Duodenal mucosa (tissue), 2 donors: Measurements from ENCODE around the gene ZKSCAN4.

ENCODE experiments used
- H3K27ac ChIP-seq: one replicate; pipeline ENCODE4 v1.7.0; 2013; ENCODE audit warnings: low read depth, low read length
- H3K27me3 ChIP-seq, 2 donors: one replicate each; pipeline ENCODE4 v1.7.0; 2013; ENCODE audit warnings: low read length in 2 of 2, control low read depth in 1 of 2; ENCODE audit not compliant: insufficient read depth in 2 of 2, control insufficient read depth in 1 of 2
- H3K36me3 ChIP-seq, 2 donors: one replicate each; pipeline ENCODE4 v1.7.0; 2013; ENCODE audit warnings: low read length in 2 of 2, control low read depth in 1 of 2; ENCODE audit not compliant: insufficient read depth in 2 of 2, control insufficient read depth in 1 of 2
- H3K4me1 ChIP-seq, 2 donors: one replicate each; pipeline ENCODE4 v1.7.0; 2013; ENCODE audit warnings: low read length in 2 of 2, control low read depth in 1 of 2; ENCODE audit not compliant: insufficient read depth in 2 of 2, control insufficient read depth in 1 of 2
- H3K4me3 ChIP-seq, 2 donors: one replicate each; pipeline ENCODE4 v1.7.0; 2013; ENCODE audit warnings: low read length in 2 of 2, low read depth in 1 of 2
- H3K9ac ChIP-seq, 2 donors: one replicate each; pipeline ENCODE4 v1.7.0; 2013; ENCODE audit warnings: low read length in 2 of 2, low read depth in 1 of 2
- H3K9me3 ChIP-seq, 2 donors: one replicate each; pipeline ENCODE4 v1.7.0; 2013; ENCODE audit warnings: low read length in 2 of 2, control low read depth in 1 of 2; ENCODE audit not compliant: control insufficient read depth in 1 of 2

Gene ZKSCAN4

DNA sequence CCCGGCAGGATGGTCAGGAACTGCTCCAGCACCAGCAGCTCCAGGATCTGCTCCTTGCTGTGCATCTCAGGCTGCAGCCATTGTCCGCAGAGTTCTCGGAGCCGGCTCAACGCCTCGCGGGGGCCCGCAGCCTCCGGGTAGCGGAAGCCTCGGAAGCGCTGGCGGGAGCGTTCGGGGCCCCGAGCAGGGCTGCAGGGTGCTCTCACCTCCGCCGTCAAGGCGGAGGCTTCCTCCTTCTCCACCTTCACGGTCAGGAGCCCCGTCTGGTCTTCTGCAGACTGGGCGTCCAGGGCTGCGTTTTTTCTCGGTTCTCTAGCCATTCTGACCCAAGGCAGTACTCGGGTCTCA lies 434 bp downstream of the ZKSCAN4 start:
- peak overlapping the region; percentile 69 to 77 for H3K9ac ChIP-seq
- peak overlapping the region; percentile 99 to 100 for H3K4me3 ChIP-seq
- H3K27ac ChIP-seq = no peak overlapping the region
- peaks cover 7 to 17% of the 10 kb centered on the region in 2 donors for H3K4me1 ChIP-seq
- H3K9me3 ChIP-seq = no peaks in the 10 kb centered on the region
- no peaks in the 10 kb centered on the region for H3K27me3 ChIP-seq
- peaks cover 0 to 14% of the 10 kb centered on the region in 2 donors for H3K36me3 ChIP-seq

DNA sequence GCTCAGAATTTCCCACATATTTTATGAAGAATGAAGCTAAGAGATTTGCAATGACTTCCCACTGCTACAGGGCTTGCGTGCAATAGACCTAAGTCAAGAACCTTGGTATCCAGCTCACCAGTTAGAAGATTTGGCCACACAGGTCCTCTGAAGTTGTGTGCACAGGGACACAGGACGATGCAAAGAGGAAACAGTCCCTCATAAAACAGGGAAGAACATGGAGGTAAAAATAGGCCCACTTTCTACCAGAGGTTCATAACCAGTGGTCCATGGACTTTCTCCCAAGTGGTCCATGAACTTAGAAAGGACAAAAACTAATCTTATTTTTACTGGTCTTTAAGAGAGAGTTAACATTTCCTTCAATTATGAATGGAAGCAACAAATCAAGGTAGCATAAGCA lies 1.3 kb downstream of the ZKSCAN4 start:
- H3K36me3 ChIP-seq = peaks cover 2 to 23% of the 10 kb centered on the region in 2 donors
- H3K27me3 ChIP-seq = no peaks in the 10 kb centered on the region
- no peaks in the 10 kb centered on the region for H3K9me3 ChIP-seq
- H3K4me1 ChIP-seq = peaks cover 7 to 17% of the 10 kb centered on the region in 2 donors
- no peak overlapping the region for H3K9ac ChIP-seq
- H3K4me3 ChIP-seq = peak overlapping the region; percentile 99 to 100
- H3K27ac ChIP-seq = no peak overlapping the region

DNA sequence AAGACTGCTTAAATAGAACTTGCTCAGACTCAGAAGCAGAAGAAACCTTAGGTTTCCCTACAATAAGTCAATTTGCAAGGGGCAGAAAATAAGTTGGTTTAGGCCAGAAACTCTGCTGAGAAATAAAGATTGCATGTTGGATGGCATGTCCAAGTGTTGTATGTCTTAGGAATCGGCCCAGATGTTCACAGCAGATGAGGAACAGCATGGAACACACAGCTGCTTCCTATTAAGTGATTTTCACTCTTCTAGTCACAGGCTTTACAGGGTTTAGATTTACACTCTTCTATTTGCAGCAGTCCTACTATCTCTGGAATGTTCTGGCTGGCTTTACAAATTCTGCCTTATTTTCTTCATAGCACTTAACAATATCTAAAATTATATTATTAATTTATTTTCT lies 3.2 kb downstream of the ZKSCAN4 start:
- H3K9ac ChIP-seq = no peak overlapping the region
- no peaks in the 10 kb centered on the region for H3K27me3 ChIP-seq
- H3K9me3 ChIP-seq = no peaks in the 10 kb centered on the region
- H3K27ac ChIP-seq = no peak overlapping the region
- H3K4me3 ChIP-seq = no peak overlapping the region
- H3K36me3 ChIP-seq = peaks cover 13 to 38% of the 10 kb centered on the region in 2 donors
- peaks cover 7 to 17% of the 10 kb centered on the region in 2 donors for H3K4me1 ChIP-seq

DNA sequence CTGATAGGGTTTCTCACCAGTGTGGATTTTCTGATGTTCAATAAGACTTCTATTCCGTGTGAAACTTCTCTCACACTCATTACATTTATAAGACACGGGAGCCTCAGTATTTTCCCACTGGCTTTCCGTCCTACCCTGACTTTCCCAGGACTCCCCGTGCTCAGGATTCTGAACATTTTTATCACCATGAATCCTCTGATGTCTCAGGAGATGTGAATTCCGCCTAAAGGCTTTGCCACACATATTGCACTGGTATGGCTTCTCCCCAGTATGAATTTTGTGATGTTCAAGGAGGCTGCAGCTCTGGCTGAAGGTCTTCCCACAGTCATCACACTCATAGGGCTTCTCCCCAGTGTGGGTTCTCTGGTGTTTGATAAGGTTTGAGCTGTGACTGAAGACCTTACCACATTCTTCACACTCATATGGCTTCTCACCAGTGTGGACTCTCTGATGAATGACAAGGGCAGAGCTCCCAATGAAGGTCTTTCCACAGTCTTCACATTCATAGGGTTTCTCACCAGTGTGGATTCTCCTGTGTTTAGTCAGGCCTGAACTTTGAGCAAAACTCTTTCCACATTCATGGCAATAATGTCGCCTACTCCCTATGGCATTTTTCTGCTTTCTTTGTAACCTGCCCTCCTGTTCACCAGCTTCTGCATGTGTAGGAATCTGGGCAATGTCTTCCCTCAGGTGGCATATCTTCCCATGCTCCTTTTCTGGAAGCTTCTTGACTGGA lies 6.7 kb downstream of the ZKSCAN4 start:
- peaks cover 0 to 2% of the 10 kb centered on the region in 2 donors for H3K4me1 ChIP-seq
- peaks cover 13 to 38% of the 10 kb centered on the region in 2 donors for H3K36me3 ChIP-seq
- no peak overlapping the region for H3K9ac ChIP-seq
- no peak overlapping the region for H3K27ac ChIP-seq
- H3K4me3 ChIP-seq = no peak overlapping the region
- no peaks in the 10 kb centered on the region for H3K27me3 ChIP-seq
- no peaks in the 10 kb centered on the region for H3K9me3 ChIP-seq

DNA sequence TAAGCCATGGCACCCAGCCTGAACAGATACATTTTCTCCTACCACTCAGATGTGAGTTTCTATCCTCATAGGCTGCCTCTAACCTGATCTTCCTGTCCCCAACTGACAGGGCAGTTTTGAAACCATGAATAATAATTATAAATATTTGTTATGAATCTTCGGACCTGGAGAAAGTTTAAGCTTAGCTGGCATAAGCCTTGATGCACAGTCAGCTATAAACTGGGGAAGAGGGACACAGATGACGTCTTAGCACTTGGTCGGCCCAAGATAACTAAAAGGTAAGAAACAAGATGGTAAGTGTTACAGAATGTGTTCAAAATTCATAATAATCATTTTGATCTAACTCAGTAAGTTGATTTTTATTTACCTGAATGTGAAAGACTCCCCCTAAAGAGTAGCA lies 8.1 kb downstream of the ZKSCAN4 start:
- Histone ChIP-seq H3K36me3 (peaks cover 13 to 36% of the 10 kb centered on the region in 2 donors), H3K4me3 (no peak overlapping the region), H3K9me3 (no peaks in the 10 kb centered on the region), H3K27me3 (no peaks in the 10 kb centered on the region), H3K27ac (no peak overlapping the region), H3K4me1 (no peaks in the 10 kb centered on the region), H3K9ac (no peak overlapping the region)

DNA sequence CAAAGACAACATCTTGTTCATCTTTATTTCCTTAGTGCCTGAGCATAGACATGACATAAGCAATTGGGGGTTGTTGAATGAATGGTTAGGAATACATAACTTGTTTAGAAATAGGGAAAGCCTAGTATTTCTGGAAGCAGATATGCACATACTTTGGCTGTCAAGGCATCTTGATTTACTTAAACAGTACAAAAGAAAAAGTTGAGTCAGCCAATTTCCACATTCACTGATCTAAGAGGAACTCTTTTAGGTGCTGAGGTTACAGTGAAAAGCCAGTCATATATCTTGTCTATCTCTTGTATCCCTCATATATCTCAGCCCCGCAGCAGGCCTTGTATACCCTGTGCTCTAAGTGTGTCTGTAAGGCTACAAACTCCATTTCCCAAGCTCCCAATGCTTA lies 11.6 kb downstream of the ZKSCAN4 start:
- Histone ChIP-seq H3K4me3 (no peak overlapping the region), H3K36me3 (peaks cover 8 to 12% of the 10 kb centered on the region in 2 donors)

DNA sequence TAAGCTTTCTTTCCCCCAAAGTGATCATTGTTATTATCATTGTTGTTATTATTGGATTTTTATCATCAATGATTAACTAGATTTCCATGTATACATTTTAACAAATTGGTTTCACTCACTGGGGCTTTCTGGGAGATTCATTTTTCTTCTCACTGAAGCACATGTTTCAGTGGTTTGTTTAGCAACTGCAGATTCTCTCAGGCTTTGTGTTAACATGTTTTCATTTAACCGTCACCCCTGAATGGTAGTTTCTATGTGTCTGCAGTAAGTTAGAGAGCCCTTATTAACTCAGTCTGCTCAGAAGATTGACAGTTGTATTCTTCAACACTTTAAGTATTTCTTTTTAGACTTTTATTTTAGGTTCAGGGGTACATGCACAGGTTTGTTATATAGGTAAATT lies 12.4 kb downstream of the ZKSCAN4 start:
- Histone ChIP-seq H3K27ac (no peak overlapping the region), H3K9me3 (no peaks in the 10 kb centered on the region), H3K27me3 (no peaks in the 10 kb centered on the region), H3K4me1 (no peaks in the 10 kb centered on the region), H3K4me3 (no peak overlapping the region), H3K9ac (no peak overlapping the region), H3K36me3 (peaks cover 0 to 4% of the 10 kb centered on the region in 2 donors)

More for the DNA sequence above, 11.6 kb downstream of the ZKSCAN4 start:
- Histone ChIP-seq H3K4me1 (no peaks in the 10 kb centered on the region), H3K27ac (no peak overlapping the region), H3K9me3 (no peaks in the 10 kb centered on the region), H3K9ac (no peak overlapping the region), H3K27me3 (no peaks in the 10 kb centered on the region)

DNA sequence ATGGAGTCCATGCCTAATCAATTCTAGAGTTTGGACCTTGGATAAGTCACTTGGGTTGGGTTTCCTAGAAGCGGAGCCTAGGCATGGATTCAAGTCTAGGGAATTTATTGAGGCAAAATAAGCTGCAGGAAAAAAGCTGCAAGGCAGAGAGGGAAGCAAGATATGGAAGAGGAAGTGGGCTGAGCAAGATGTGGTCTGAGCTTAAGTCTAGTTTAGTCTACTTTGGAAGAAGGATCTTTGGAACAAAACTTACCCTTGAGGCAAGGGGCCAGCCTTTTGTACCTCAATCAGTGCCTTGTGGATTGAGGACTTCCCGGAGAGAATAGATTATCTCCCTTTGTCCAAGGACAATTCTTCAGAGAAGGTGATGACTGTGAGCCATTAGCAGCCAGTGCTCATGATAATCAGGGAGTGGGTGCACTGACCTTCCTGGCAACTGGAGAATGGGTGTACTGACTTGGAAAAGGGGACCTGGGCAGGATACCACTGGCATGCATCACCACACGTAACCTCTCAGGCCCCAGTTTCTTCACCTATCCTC lies 16.1 kb downstream of the ZKSCAN4 start:
- Histone ChIP-seq H3K9me3 (no peaks in the 10 kb centered on the region), H3K36me3 (peaks cover 4 to 19% of the 10 kb centered on the region in 2 donors), H3K9ac (no peak overlapping the region), H3K4me1 (no peaks in the 10 kb centered on the region), H3K27me3 (no peaks in the 10 kb centered on the region), H3K27ac (no peak overlapping the region), H3K4me3 (no peak overlapping the region)

DNA sequence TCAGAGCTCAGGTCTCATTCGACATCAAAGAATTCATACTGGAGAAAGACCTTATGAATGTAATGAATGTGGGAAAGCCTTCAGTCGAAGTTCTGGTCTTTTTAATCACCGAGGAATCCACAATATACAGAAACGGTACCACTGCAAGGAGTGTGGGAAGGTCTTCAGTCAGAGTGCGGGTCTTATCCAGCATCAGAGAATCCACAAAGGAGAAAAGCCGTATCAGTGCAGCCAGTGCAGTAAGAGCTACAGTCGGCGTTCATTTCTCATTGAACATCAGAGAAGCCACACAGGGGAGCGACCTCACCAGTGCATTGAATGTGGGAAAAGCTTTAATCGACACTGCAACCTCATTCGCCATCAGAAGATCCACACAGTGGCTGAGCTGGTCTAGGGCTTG lies 19.3 kb downstream of the ZKSCAN4 start:
- Histone ChIP-seq H3K27ac (no peak overlapping the region), H3K4me3 (no peak overlapping the region), H3K36me3 (peaks cover 16 to 44% of the 10 kb centered on the region in 2 donors), H3K9ac (no peak overlapping the region), H3K4me1 (no peaks in the 10 kb centered on the region), H3K27me3 (no peaks in the 10 kb centered on the region), H3K9me3 (no peaks in the 10 kb centered on the region)

DNA sequence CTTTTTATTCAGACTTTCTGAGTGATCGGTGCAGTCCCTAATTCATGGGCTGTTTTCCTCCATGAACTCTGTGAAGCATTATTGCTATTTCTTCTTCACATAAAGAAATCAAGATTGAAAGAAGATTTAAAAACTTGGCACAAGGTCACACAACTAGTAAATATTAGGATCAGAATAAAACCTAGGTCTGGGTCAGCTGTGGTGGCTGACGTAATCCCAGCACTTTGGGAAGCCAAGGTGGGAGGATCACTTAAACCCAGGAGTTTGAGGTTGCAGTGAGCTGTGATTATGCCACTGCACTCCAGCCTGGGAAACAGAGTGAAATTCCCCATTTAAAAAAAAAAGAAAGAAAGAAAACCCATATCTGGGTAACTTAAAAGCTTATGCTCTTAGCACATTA lies 25.6 kb downstream of the ZKSCAN4 start:
- H3K4me3 ChIP-seq = peak overlapping the region in 1 of 2 donors; percentile 98
- H3K27me3 ChIP-seq = peaks cover 4 to 7% of the 10 kb centered on the region in 2 donors
- H3K27ac ChIP-seq = no peak overlapping the region
- no peak overlapping the region for H3K9ac ChIP-seq
- peaks cover 12 to 32% of the 10 kb centered on the region in 2 donors for H3K36me3 ChIP-seq
- H3K9me3 ChIP-seq = no peaks in the 10 kb centered on the region
- H3K4me1 ChIP-seq = peaks cover 13% of the 10 kb centered on the region in 2 donors
